HPDE6-E6E7 (cell line): Measurements from ENCODE around the gene COPS3.

Source experiments
- DNase-seq: peaks from one replicate; pipeline ENCODE4 v3.0.0; 2011; ENCODE audit warnings: missing footprints; ENCODE audit errors: extremely low spot score

The COPS3 gene

DNA sequence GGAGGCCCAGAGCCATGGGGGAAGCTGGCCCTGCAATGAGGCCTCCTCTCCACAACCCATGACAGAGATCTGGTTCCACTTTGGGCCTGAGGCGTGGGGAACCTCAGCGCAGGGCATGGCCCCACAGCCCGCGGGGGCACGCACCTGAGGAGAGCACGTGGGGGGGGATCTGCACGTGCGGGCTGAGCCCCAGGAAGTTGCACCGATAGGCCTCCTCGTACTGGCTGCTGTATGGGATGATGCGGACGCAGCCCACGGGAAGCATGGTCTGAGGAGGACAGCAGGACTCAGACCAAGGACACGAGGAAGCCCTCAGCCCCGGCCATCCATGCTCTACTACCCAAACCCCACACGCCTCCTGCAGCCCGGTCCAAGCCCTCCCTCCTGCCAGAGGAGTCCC, 64.8 kb downstream of the COPS3 start:
- no peak for DNase-seq

- DNase-seq = no peak
Observed at GRCh38 chr17:17215575-17215974, 65.5 kb downstream of the COPS3 start.

GRCh38 chr17:17214646-17215436, 66.2 kb downstream of the COPS3 start:
- no peak for DNase-seq

DNA sequence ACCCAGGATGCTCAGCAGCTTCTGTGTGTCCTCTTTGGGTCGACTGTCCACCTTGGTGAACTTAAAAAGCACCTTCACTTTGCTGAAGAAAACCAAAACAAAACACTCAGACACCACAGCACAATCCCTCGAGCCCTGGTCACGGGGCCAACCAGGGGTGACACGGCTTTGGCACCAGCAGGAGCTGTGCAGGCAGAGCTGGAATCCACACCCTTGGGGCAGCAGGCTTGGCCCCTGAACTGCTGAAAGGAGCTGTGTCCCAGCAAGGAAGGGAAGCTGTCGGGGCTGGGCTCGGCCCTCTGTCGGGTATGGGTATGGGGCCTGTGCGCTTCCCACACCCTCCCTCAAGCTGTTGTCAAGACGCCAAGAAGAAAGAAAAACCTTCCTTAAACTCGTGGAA, 67.3 kb downstream of the COPS3 start:
- no peak for DNase-seq

GRCh38 chr17:17207998-17208397, 73.0 kb downstream of the COPS3 start:
- no peak for DNase-seq

GRCh38 chr17:17206913-17207335, 74.1 kb downstream of the COPS3 start:
- no peak for DNase-seq

DNA sequence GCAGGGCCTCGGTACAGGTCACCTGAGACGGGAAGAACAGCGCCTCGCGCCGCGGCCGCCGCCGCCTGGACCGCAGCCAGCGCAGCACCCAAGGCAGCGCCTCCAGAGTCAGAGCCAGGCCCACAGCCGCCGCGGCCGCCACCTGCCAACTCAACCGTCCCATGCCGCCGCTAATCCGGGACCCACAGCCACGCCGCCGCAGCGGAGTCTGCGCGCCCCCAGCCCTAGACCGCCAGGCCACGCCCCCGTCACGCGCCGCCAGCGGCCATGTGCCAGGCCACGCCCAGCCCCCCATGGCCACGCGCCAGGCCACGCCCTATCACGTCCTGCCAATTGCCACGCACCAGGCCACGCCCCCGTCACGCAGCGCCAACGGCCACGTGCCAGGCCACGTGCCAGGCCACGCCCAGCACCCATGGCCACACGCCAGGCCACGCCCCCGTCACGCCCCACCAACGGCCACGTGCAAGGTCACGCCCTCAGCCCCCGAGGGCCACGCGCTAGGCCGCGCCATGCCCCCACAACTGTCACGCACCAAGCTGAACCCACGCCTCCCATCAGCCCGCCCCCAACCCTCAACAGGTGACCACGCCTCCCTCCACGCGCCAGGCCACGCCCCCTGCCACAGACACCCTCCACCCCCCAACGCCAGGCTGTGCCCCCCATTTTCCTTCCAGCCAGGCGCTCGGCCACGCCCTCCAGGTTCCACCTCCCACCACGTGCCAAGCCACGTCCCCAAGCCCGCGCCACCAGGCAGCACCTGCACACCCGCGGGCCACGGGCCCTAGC, 74.7 kb downstream of the COPS3 start, which contains the start of gene PLD6:
TSS of gene PLD6 (minus strand) at position 210 of the 789 bp plus-strand sequence. CDS start at position 163, 47 bp downstream.
- DNase-seq = peak; percentile 58

GRCh38 chr17:17205368-17206123, 75.5 kb downstream of the COPS3 start:
- DNase-seq = peak; percentile 64

DNA sequence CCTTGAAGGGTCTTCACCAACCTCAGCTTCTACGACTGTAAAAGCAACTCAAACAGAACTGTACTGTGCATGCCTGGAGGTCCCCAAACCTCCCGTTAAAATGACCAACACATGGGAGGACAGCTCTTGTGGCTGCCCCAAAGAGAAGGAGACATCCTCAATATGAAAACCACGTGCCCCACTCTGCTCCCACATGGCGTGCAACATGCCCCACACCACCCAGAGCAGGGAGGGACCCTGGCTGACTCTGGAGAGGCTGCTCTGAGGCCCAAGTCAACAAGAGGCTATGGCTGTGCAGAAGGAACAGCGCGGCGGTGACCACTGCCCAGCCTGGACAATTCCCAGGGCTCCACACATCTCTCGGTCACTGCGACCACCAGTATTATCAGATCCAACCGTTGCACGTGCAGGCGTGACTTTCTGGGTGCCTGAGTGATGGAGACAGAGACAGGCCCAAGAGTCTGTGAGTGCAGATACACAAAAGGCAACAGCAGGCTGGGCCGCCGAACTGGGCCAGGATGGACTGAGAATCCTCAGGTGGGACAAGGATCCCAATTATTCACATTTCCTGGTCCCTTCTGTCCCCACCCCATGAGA, 76.3 kb downstream of the COPS3 start:
- no peak for DNase-seq

GRCh38 chr17:17204041-17204591, 76.9 kb downstream of the COPS3 start:
- no peak for DNase-seq

GRCh38 chr17:17203173-17203730, 77.8 kb downstream of the COPS3 start:
- DNase-seq = no peak

DNA sequence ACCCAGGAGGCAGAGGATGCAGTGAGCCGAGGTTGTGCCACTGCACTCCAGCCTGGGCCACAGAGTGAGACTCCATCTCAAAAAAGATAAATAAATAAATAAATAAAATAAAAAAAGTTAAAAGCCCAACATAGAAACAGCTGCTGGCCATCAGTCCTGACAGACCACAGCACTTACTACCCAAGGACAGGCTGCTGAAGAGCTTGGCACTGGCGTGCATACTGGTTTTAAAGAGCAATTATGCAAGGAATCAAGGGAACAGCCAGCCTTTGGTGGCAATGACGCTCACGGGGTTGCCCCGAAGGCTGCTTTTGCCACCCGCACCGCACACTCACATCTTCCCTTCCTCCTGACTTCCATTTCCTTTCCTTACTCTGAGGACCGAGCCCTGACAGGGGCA, 79.1 kb downstream of the COPS3 start:
- DNase-seq = no peak

DNA sequence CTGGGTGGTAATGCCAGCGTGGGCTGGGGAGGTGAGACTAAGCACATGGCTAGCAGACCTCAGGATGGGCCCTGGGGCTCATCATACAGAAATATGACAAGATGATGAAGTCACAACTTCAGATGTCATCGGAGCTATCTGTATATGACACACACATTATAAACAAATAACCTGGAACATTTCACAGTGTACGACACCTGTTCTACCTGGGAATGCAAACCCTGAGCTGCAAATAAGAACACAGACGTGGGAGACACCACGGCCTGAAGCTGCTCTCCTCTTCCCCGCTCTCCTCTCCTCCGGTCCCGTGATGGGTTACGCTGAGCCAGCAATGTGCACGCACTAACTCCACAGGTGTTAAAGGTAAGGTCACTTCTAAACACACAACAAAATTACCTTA, 79.8 kb downstream of the COPS3 start:
- DNase-seq = no peak

GRCh38 chr17:17200831-17201230, 80.2 kb downstream of the COPS3 start:
- DNase-seq = no peak

DNA sequence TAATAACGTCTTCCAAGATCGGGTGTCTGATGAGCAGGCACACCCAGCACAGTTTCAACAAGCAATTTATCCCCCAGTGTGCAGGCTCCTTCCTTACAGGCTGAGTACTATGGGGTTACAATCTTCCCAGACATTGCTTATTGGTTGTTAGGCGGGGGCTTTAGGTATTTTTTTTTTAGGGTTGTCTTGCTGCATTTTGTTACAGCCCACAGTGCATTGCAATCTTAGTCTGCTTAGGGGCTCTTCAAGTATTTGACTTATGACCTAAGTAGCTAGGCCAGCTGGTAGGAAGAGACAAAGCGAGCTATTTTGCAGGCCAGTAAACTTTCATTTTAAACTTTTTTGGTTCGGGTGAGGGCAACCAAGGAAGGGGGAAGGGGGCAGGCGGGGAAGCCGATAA, 80.7 kb downstream of the COPS3 start:
- no peak for DNase-seq

DNA sequence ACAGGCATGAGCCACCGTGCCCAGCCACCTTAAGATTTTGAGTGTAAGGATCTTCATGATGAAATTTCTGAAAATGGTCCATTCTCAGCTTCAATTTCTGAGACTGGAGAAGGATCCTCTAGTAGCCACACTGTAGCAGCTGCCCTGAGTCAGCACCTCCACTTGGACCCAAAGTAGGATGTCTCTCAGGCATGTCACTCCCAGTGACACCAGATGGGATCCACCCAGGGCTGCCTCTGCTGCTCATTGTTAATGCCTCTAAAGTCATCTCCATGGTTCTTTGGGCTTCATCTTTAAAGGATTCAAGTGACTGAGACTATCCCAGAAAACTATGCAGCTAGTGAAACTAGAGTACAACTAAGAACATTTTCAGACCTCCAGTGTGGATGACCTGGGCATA, 82.8 kb downstream of the COPS3 start:
- no peak for DNase-seq

DNA sequence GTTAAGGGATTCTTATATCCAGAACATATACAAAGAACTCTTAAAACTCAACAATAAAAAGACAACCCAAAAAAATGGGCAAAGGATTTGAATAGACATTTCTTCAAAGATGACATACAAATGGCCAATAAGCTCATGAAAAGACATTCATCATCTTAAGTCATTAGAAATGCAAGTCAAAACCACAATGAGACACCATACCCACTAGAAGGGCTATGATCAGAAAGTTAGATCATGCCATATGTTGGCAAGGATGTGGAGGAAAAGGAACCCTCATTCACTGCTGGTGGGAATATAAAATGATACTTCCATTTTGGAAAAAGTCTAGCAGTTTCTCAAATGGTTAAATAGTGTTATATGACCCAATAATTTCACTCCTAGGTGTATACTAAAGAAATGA, 84.3 kb downstream of the COPS3 start:
- DNase-seq = no peak
